ENCODE measurements around the gene TRIM24.
"Not testable (repeated sequence)": the region's sequence is repeated elsewhere in the genome, so short reads cannot be mapped to it uniquely, and the experiment has no call there.

Gene TRIM24

DNA sequence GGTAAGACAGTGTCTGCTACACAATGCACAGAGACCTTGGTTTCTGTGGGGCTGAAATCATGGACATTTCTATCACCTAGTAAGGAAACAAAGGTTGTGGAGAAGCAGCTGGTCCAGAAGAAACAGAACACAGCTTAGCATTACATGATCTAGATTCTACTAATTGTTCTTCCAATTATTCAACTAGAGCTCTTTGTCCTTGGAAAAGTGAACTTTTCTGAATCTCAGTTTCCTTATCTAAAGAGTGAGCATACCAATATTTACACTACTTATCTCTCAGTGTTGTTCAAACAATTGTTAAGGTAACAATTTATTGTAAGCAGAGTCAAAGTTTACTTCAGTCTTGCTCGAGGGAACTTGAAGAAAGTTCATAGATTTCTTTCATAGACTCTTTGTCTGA lies 42.3 kb upstream of the TRIM24 start:
- TF ChIP-seq, protein P1, sequence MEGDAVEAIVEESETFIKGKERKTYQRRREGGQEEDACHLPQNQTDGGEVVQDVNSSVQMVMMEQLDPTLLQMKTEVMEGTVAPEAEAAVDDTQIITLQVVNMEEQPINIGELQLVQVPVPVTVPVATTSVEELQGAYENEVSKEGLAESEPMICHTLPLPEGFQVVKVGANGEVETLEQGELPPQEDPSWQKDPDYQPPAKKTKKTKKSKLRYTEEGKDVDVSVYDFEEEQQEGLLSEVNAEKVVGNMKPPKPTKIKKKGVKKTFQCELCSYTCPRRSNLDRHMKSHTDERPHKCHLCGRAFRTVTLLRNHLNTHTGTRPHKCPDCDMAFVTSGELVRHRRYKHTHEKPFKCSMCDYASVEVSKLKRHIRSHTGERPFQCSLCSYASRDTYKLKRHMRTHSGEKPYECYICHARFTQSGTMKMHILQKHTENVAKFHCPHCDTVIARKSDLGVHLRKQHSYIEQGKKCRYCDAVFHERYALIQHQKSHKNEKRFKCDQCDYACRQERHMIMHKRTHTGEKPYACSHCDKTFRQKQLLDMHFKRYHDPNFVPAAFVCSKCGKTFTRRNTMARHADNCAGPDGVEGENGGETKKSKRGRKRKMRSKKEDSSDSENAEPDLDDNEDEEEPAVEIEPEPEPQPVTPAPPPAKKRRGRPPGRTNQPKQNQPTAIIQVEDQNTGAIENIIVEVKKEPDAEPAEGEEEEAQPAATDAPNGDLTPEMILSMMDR (conservative IDR thresholded peaks at IDR 0.05; ENCODE audit: low read length) = no peak
- TF ChIP-seq EZH2phosphoT487 (IDR thresholded peaks at IDR 0.05; ENCODE audit: borderline replicate concordance) = no peak
- Histone ChIP-seq H3K9me2 (replicated peaks; ENCODE audit: low read depth, low read length) (no peaks in the 10 kb centered on the region), H3K79me2 (ENCODE audit: insufficient read depth, low read length) (no peaks in the 10 kb centered on the region), H3K36me3 (ENCODE audit: insufficient read depth, low read length) (no peaks in the 10 kb centered on the region), H2AFZ (ENCODE audit: low read length) (peak overlapping the region; percentile 53; the same call in 1 of the 2 replicates), H3K9ac (ENCODE audit: low read depth, low read length, poor library complexity, severe bottlenecking) (no peak overlapping the region), H3K4me3 (ENCODE audit: low read length, poor library complexity, severe bottlenecking) (no peak overlapping the region), H3K27me3 (ENCODE audit: insufficient read depth, low read length, poor library complexity, severe bottlenecking) (no peaks in the 10 kb centered on the region), H4K20me1 (ENCODE audit: insufficient read depth, low read length, poor library complexity, severe bottlenecking) (no peaks in the 10 kb centered on the region), H3K9me3 (ENCODE audit: insufficient read depth, low read depth, low read length) (no peaks in the 10 kb centered on the region), H3F3A (ENCODE audit: low read depth) (no peaks in the 10 kb centered on the region), H3K4me2 (ENCODE audit: low read depth, low read length, poor library complexity, severe bottlenecking) (no peak overlapping the region), H3K4me1 (ENCODE audit: insufficient read depth, low read length, poor library complexity, severe bottlenecking) (no peaks in the 10 kb centered on the region)

DNA sequence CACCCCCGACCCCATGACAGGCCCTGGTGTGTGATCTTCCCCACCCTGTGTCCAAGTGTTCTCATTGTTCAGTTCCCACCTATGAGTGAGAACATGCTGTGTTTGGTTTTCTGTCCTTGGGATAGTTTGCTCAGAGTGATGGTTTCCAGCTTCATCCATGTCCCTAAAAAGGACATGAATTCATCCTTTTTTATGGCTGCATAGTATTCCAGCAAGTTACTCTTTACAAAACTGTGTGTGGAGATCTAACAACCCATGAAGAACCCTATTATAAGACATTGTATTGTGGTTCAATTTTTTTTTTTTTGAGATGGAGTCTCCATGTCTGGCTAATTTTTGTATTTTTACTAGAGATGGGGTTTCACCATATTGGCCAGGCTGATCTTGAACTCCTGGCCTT lies 41.7 kb upstream of the TRIM24 start:
- H3K4me1 ChIP-seq (ENCODE audit: insufficient read depth, low read length, poor library complexity, severe bottlenecking); H3K4me3 ChIP-seq (ENCODE audit: low read length, poor library complexity, severe bottlenecking); H3K9me3 ChIP-seq (ENCODE audit: insufficient read depth, low read depth, low read length); H3F3A ChIP-seq (ENCODE audit: low read depth); H4K20me1 ChIP-seq (ENCODE audit: insufficient read depth, low read length, poor library complexity, severe bottlenecking); H3K4me2 ChIP-seq (ENCODE audit: low read depth, low read length, poor library complexity, severe bottlenecking); H3K27me3 ChIP-seq (ENCODE audit: insufficient read depth, low read length, poor library complexity, severe bottlenecking); H3K79me2 ChIP-seq (ENCODE audit: insufficient read depth, low read length); H3K9me2 ChIP-seq (replicated peaks; ENCODE audit: low read depth, low read length); H3K36me3 ChIP-seq (ENCODE audit: insufficient read depth, low read length); H2AFZ ChIP-seq (ENCODE audit: low read length); H3K9ac ChIP-seq (ENCODE audit: low read depth, low read length, poor library complexity, severe bottlenecking): not testable (repeated sequence)

DNA sequence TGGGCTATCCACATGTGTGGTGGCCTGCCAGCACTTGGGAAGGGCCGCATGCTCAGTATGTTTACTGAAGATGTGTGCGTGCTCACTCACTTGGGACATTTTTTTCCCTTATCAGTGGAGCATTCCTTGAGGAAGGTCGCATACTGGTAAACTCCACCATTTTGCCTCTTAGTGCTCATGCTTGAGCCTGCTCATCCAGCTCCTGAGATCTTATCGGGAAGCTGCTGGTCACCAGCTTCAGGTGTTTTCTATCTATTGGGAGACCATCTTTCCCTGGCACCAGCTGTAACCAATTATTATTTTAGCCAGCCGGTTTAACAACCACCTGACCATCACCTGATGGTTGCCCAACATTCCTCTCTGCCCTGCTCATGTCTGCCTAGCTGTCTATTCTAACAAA lies 35.0 kb upstream of the TRIM24 start:
- TF ChIP-seq, protein P1 (conservative IDR thresholded peaks at IDR 0.05; ENCODE audit: low read length) = no peak
- no peak for TF ChIP-seq EZH2phosphoT487 (IDR thresholded peaks at IDR 0.05; ENCODE audit: borderline replicate concordance)
- Histone ChIP-seq H3K79me2 (ENCODE audit: insufficient read depth, low read length) (no peaks in the 10 kb centered on the region), H3K9me3 (ENCODE audit: insufficient read depth, low read depth, low read length) (peaks cover 7% of the 10 kb centered on the region; the same call in 1 of the 2 replicates), H3K4me2 (ENCODE audit: low read depth, low read length, poor library complexity, severe bottlenecking) (no peak overlapping the region), H3K36me3 (ENCODE audit: insufficient read depth, low read length) (no peaks in the 10 kb centered on the region), H3K4me3 (ENCODE audit: low read length, poor library complexity, severe bottlenecking) (no peak overlapping the region), H2AFZ (ENCODE audit: low read length) (no peak overlapping the region), H4K20me1 (ENCODE audit: insufficient read depth, low read length, poor library complexity, severe bottlenecking) (no peaks in the 10 kb centered on the region), H3K27me3 (ENCODE audit: insufficient read depth, low read length, poor library complexity, severe bottlenecking) (no peaks in the 10 kb centered on the region), H3F3A (ENCODE audit: low read depth) (no peaks in the 10 kb centered on the region), H3K9me2 (replicated peaks; ENCODE audit: low read depth, low read length) (no peaks in the 10 kb centered on the region), H3K4me1 (ENCODE audit: insufficient read depth, low read length, poor library complexity, severe bottlenecking) (no peaks in the 10 kb centered on the region), H3K9ac (ENCODE audit: low read depth, low read length, poor library complexity, severe bottlenecking) (no peak overlapping the region)

DNA sequence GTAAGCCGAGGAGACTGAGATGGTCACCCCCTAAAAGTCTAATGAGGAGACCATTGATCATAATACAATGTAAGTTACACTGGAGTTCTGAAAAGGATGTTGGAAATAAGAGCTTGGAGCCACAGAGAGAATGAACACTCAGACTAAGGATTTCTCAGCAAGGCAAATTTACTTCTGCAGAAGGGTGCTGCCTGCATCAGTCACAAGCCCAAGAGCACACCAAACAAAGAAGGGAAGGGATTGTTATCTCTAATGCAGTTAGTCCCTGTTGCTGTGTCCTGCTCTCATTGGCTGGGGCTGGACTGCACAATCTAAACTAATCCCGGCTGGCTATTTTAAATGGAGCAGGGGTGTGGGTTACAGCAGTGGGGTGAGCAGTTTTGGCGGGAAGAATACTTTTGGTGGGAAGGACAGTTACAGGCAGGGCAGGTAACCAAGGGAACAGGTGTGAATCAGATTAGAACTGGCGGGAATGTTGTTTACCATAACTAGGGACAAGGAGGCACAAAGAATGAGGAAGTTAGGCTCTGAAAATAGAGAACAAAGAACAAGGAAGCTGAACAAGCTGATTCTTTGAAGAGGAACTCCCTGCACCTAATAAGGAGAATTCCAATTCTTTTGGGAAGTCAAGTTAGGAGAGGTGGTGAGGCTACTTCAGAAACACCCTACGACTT lies 30.3 kb upstream of the TRIM24 start:
- Histone ChIP-seq H3K36me3 (ENCODE audit: insufficient read depth, low read length) (no peaks in the 10 kb centered on the region), H2AFZ (ENCODE audit: low read length) (no peak overlapping the region), H3K4me2 (ENCODE audit: low read depth, low read length, poor library complexity, severe bottlenecking) (no peak overlapping the region), H3K79me2 (ENCODE audit: insufficient read depth, low read length) (no peaks in the 10 kb centered on the region), H3K9me2 (replicated peaks; ENCODE audit: low read depth, low read length) (no peaks in the 10 kb centered on the region), H3K4me3 (ENCODE audit: low read length, poor library complexity, severe bottlenecking) (no peak overlapping the region), H3K9ac (ENCODE audit: low read depth, low read length, poor library complexity, severe bottlenecking) (no peak overlapping the region), H3K4me1 (ENCODE audit: insufficient read depth, low read length, poor library complexity, severe bottlenecking) (no peaks in the 10 kb centered on the region), H3K27me3 (ENCODE audit: insufficient read depth, low read length, poor library complexity, severe bottlenecking) (no peaks in the 10 kb centered on the region), H4K20me1 (ENCODE audit: insufficient read depth, low read length, poor library complexity, severe bottlenecking) (no peaks in the 10 kb centered on the region), H3K9me3 (ENCODE audit: insufficient read depth, low read depth, low read length) (peaks cover 9% of the 10 kb centered on the region; the same call in 1 of the 2 replicates), H3F3A (ENCODE audit: low read depth) (no peaks in the 10 kb centered on the region)
- TF ChIP-seq, protein P1 (conservative IDR thresholded peaks at IDR 0.05; ENCODE audit: low read length) = no peak
- no peak for TF ChIP-seq EZH2phosphoT487 (IDR thresholded peaks at IDR 0.05; ENCODE audit: borderline replicate concordance)
